IPS-NIHi7 (cell line): Measurements from ENCODE around the gene CARD10.
"Not testable (repeated sequence)": the region's sequence is repeated elsewhere in the genome, so short reads cannot be mapped to it uniquely, and the experiment has no call there.

ENCODE experiments used
- DNase-seq: peaks from one replicate; pipeline ENCODE4 v3.0.0; 2012; ENCODE audit warnings: mixed read lengths; ENCODE audit errors: extremely low spot score

The CARD10 gene

DNA sequence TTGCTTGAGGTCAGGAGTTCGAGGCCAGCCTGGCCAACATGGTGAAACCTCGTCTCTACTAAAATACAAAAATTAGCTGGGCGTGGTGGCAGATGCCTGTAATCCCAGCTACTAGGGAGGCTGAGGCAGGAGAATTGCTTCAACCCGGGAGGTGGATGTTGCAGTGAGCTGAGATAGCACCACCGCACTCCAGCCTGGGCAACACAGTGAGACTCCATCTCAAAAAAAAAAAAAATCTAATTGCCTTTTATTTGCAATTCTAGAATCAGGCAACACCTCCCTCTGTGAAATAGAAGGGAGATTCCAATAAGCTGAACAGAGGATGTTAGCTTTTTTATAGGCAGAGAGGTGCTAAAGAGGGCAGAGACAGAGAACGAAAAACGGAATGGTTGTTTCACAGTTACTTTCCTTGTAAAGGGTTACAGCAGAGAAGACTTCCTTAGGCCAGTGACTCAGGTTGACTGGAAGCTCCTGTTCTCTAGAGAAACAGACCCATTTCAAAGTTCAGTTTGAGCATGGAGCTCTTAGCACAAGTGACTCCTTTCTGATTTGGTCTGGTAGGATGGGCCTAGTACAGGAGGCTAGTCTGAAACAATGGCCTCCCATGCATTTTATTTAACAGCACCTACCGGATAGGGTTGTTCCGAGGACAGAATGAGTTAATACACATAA, 8.0 kb upstream of the CARD10 start:
- not testable (repeated sequence) for DNase-seq

DNA sequence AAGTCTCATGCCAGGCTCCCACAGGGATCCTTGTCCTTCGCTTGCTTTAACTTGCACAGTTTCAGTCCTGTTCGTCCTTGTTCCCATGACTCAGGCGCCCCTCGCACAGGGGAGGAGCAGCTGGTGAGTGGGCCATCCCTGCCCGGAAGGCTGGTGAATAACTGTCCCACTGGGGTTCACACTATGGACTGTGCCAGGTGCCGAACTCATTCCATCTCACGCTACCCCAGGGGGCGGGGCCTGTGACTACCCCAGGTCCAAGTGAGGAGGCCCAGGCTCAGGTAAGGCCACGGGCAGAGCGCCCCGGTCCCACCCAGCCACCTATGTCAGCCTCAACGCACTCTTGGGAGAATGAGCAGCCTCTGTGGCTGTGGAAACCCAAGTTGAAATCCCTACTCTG, 7.2 kb upstream of the CARD10 start:
- no peak for DNase-seq

DNA sequence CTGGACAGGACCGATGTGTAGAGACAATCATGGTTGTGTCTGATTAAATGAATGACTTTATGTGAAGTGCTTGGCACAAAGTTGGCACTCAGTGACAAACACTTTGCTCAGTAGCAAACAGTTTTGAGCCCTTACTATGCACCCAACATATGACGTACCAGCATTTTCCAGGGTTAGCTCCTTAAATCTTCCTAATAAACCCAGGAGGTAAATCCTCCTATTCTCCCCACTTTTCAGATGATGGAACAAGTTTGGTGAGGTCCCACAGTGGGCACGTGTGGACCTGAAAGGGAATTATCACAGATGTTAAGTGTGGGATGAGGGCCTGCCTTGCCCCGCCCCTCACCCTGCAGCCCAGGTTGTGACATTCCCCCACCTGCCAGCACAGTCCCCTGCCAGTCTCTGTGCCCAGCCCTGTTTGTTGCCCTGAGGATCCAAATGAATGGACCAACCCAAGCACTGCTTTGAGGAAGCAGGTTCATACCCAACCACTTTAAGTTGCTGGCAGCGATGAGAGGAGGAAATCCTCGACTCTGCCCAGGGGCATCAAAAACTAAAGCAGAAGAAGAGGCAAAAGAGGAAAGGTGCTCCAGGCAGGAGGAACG, 6.6 kb upstream of the CARD10 start:
- no peak for DNase-seq

- peak; percentile 53 for DNase-seq
Observed at GRCh38 chr22:37525073-37525745, 6.0 kb upstream of the CARD10 start.

DNA sequence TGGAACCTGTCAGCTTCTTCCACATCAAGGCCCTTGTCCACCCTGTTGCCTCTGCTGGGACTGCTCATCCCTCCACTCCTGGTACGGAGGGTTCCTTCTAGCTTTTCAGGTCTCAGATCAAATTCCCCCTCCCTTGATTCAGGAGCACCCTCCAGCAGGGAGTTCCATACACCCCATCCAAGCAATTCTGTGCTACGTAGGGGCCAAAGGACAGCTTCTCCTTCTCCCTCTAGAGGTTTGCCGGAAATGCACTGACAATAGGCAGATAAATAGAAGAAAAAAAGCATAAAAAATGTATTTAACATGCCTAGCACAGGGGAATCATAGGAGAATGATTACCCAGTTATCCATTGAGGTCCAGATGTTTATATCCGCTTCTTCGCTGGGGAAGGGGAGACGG, 3.3 kb upstream of the CARD10 start:
- DNase-seq: no peak

DNA sequence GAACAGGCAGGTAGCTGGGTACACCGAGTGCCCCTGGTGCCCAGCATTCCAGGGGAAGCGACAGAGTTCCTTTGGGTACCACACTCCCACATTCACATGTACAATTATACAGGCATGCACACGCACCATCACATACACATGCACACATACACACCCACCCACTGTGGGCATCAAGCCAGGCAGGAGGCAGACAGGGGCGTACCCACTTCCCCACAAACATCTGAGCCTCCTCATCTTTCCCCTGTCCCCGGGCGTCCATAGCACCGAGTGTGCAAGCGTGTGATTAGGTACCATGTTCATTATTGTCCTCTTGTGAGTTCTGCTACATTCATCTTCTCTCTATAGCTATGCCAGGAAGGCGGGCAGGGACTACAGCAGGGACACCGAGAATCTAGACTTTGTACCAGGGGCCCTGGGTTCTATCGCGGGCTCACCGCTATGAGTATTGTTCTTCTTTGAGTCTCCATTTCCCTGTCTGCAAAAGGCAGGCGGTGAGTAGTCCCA, 2.1 kb upstream of the CARD10 start:
- DNase-seq: no peak

DNA sequence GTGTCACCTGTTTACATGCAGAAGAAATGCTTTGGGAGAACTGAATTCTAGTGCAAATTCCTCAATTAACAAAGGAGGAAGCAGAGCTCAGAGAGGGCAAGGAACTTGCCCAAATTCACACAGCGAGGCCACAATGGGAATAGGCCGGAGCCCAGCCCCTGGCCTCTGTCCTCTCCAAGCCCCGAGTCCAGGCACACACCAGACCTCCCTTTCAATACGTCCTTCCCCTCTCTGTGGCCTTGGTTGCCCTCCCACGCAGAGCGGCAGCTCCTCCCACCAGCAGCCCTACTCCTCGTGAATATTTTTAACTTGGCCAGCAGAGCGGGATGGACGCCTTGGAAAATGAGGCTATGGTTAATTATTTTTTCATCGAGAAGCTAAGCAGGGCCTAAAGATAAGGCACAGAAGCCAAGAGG, 1.6 kb upstream of the CARD10 start:
- no peak for DNase-seq

- DNase-seq: peak; percentile 49
Observed at GRCh38 chr22:37518509-37519267, 527 bp downstream of the CARD10 start.

GRCh38 chr22:37517826-37518450, 1.3 kb downstream of the CARD10 start:
- no peak for DNase-seq

DNA sequence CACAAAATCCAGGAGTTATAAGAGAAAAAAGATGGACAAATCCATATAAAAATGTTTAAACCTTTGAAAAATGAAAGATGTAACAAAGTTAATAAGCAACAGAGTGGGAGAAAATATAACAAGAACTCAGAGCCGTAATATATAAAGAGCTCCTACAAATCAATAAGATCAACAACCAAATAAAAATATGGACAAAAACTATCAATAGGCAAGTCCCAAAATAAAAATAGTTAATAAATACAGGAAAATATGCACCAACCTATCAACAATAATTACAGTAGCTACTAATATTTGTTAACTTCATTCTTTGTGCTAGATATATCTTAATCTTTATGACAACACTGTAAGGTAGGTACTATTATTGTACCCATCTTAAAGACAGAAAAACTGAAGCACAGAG, 2.8 kb downstream of the CARD10 start:
- no peak for DNase-seq

- DNase-seq: no peak
Observed at GRCh38 chr22:37515901-37516300, 3.3 kb downstream of the CARD10 start.

DNA sequence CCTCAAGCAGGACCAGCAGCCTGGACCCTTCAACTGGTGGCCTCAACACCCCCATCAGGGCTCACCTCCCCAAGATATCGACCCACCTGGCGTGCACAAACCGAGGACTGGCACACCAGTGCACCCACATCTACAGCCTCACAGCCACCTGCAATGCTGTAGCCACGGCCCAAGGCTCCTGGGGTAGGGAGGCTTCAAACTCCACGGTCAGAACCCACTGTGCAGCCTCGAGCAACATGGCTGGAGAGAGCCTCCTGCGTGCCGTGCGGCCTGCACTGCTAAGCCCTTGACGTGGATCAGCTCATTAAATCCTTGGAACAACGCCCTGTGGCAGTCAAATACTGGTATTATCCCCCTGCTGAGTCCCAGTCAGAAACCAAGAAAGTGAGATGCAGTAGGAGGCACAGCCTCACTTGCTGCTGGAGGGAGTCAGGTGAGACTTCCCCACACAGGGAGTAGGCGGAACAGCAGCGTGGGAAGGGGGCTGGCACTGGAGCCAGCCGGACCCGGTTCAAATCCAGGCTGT, 4.6 kb downstream of the CARD10 start:
- no peak for DNase-seq

DNA sequence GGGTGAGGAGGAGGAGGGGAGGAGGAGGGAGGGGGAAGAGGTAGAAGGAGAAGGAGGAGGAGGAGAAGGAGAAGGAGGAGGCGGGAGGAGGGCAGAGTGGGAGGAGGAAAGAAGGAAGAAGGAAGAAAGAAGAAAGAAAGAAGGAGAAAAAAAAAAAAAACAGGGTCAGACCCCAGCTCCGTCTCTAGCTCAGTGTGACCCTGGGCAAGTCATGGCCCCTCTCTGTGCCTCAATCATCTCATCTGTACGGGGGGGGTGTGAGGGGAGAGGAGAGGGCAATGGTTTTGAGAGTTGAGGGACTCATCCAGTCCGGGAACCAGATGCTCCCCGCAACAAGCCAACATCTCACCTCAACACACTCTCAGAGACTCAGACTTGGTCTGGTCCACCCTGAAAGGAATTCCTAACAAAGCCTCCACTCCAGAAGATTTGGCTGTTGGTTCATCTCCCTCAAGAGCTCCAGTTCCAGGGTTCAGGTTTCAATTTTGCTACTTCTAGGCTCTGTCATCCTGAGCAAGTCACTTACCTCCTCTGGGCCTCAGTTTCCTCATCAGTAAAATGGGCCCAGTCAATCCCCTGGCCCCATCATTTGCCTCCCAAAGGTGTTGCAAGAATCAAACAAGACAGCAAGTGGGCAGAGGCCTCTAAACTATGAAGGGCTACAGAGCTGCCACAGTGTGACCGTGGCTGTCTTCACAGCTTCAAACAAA, 7.7 kb downstream of the CARD10 start:
- DNase-seq: no peak

DNA sequence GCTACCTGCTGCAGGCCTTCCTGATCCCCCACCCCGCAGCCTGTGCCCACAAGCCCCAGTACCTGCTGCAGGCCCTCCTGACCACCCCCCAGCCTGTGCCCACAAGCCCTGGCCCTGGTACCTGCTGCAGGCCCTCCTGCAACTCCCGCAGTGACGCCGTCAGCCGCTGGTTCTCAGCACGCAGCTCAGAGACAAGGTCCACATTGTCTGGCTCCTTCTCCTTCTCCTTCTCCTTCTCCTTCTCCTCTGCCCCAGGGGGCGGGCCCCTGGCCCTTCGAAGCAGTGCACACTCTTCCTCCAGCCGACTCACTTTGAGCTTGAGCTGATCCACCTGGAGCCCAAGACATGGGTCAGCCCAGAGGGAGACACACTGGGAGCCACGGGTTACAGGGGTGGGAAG, 9.1 kb downstream of the CARD10 start:
- no peak for DNase-seq

DNA sequence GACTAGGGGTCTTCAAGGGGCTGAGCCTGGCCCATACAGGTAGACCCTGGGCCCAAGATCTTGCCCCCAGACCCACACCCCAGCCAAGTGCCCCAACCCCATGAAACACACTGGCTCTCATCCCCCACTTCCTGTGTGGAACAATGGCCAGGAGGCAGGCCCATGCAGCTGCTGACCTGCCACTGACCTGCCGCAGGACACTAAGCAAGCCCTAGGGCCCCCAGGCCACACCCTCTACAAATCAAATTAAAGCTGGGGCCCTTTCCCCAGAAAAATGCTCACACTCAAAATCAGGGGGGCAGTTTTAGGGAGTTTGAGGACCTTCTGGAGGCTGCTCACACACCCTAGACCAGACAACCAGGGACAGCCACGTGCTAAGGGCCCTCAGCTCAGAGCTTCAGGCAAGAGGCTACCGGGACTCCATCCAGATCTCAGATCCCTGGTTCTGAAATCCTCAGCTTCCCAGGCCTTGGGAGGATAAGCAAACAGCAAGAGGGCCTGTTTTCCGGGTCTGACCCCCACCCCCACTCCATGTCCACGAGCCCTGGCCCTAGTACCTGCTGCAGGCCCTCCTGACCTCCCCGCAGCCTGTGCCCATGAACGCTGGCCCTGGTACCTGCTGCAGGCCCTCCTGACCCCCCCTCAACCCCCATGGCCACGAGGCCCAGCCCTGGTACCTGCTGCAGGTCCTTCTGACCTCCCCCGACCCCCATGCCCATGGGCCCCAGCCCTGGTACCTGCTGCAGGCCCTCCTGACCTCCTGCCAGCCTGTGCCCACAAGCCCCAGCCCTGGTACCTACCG, 10.0 kb downstream of the CARD10 start:
- DNase-seq: no peak

GRCh38 chr22:37508431-37508992, 10.7 kb downstream of the CARD10 start:
- DNase-seq: no peak

- DNase-seq: no peak
Observed at GRCh38 chr22:37507731-37508130, 11.5 kb downstream of the CARD10 start.

DNA sequence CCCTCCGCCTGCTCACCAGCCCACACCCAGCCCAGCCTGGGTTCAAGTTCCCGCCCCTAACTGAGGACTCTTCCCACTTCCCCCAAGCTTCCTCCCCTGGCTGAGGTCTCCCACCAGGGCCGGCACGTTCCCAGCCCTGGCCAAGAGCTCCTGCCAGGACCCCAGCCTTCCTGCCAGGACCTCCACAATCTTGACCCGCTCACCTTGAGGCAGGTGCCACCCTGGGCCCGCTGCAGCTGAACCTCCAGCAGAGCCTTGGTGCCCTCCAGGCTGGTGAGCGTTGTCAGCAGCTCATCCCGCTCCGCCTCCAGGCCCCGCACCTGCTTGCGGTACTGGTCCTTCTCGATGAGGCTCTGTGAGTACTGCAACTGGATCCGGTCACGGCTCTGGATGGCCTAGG, 13.2 kb downstream of the CARD10 start:
- no peak for DNase-seq

DNA sequence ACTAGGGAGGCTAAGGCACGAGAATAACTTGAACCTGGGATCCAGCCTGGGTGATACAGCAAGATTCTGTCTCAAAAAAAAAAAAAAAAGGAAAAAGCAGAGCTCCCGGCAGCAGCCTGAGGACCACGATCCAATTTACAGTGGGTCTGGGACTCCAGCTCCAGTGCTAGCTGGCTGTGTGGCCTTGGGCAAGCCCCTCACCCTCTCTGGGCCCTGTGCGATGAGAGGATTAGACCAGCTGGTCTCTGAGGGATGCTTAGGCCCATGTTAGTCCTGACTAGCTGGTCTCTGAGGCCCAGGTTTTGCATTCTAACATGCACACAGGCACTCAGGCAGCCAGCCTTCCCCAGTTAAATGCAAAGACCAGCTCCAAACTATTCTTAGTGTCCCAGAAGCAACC, 13.7 kb downstream of the CARD10 start:
- DNase-seq: no peak

GRCh38 chr22:37504964-37505363, 14.3 kb downstream of the CARD10 start:
- DNase-seq: no peak
